ENCODE data around the gene MRPL22.
"Not testable (repeated sequence)": the region's sequence is repeated elsewhere in the genome, so short reads cannot be mapped to it uniquely, and the experiment has no call there.

Gene MRPL22

DNA sequence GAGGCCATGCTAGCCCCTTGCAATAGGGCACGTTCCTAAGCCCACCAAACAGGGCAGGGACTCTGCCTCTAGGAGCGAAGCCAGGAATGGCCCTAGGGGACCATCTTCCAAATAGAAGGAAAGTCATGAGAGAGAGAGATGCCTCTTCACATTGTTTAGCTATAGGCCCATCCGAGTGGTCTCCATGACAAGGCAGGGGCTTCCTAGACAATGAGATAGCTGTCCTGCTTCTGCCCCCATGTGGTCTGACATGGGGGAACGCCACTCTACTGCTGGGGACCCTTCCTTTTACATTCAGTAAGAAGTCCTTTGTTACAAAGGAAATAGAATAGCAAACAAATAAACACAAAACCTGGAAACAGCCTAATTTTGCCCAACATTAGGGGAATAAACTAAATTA is 54.8 kb downstream of the MRPL22 start:
- TF ChIP-seq, protein P1, sequence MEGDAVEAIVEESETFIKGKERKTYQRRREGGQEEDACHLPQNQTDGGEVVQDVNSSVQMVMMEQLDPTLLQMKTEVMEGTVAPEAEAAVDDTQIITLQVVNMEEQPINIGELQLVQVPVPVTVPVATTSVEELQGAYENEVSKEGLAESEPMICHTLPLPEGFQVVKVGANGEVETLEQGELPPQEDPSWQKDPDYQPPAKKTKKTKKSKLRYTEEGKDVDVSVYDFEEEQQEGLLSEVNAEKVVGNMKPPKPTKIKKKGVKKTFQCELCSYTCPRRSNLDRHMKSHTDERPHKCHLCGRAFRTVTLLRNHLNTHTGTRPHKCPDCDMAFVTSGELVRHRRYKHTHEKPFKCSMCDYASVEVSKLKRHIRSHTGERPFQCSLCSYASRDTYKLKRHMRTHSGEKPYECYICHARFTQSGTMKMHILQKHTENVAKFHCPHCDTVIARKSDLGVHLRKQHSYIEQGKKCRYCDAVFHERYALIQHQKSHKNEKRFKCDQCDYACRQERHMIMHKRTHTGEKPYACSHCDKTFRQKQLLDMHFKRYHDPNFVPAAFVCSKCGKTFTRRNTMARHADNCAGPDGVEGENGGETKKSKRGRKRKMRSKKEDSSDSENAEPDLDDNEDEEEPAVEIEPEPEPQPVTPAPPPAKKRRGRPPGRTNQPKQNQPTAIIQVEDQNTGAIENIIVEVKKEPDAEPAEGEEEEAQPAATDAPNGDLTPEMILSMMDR (IDR thresholded peaks at IDR 0.05; ENCODE audit: extremely low read depth, missing control alignments): no peak
- no peak for DNase-seq (ENCODE audit: low spot score)

DNA sequence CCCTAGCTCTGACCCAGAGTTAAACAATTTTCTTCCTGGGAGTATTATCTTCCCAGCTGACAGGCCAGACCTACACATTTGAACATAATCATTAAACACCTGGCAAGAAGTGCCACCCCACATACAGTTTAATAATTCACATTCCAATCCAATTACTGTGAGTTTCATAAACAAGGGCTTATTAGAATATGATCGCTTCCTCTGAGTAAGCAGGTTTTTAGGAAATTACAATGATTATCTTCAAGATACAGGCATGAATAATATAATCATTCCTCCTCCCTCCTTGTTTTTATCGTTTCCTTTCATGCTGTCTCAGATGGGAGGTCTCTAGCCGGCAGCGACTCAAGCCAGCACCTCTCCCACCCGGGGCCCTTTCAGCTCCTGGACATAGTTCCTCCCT is 56.9 kb downstream of the MRPL22 start:
- TF ChIP-seq, protein P1 (IDR thresholded peaks at IDR 0.05; ENCODE audit: extremely low read depth, missing control alignments): no peak
- DNase-seq (ENCODE audit: low spot score): no peak

DNA sequence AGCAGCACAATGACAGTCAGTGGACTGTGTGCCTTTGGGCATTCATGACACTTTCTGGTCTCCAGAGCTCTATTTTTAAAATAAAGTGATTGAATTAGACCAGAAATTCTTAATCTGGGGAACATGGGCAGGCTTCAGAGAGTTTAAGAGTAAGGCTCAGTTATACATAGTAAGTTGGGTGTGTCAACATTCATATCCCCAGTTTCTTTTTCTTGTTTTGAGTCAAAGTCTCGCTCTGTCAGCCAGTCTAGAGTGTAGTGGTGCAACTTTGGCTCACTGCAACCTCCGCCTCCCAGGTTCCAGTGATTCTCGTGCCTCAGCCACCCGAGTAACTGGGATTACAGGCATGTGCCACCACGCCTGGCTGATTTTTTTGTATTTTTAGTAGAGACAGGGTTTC is 59.0 kb downstream of the MRPL22 start:
- TF ChIP-seq, protein P1 (IDR thresholded peaks at IDR 0.05; ENCODE audit: extremely low read depth, missing control alignments): no peak
- DNase-seq (ENCODE audit: low spot score): no peak

DNA sequence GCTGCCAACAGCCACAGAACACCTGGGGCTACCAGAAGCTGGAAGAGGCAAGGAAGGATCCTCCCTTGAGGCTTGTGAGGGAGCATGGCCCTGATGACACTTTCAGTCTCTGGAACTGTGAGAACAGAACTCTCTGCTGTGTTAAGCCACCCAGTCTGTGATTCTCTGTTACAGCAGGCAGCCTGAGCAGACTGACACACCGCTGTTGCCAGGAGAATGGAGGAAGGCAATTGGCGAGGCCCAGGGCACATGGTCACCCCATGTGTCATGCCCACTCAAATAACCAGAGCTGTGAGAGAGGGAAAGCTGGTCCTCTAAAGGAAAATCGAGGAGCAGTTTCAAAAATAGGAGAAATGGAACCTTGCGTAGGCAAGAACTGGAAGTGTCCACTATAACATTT is 60.6 kb downstream of the MRPL22 start:
- no peak for DNase-seq (ENCODE audit: low spot score)
- TF ChIP-seq, protein P1 (IDR thresholded peaks at IDR 0.05; ENCODE audit: extremely low read depth, missing control alignments): no peak

DNA sequence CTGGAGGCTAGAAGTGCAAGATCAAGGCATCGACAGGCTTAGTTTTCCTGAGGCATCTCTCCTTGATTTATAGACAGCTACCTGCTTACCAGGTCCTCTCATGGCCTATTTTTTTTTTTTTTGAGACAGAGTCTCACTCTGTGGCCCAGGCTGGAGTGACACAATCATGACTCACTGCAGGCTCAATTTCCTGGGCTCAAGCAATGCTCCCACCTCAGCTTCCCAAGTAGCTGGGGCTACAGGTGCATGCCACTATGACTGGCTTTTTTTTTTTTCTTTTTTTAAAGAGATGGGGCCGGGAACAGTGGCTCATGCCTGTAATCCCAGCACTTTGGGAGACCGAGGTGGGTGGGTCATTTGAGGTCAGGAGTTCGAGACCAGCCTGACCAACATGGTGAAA is 61.8 kb downstream of the MRPL22 start:
- DNase-seq (ENCODE audit: low spot score): not testable (repeated sequence)

DNA sequence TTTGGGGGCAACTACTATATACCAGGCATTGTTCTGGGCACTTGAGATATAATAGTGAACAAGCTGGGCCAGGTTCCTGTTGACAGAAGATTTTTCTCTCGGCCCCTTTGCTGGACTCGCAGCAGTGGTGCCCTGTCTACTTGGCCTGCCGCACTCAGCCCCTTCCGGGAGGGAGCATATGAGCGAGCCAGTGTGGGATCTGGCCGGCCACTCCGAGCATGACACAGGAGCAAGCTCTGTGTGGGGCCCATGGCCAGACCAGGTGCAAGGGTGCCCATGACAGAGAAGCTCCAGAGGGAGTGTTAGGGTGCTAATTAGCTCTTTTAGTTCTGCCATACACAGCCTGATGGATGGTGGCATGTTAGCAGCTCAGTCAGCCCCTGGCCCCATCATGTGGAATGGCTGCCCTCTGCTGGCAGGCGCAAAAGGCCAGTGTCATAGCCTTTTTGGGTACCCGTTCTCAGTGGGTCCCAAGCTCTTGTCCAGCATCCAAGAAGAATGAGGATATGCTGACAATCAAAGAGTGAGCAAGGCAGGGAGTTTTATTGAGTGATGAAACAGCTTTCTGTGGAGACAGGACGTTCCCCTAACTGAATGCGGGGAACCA is 63.4 kb downstream of the MRPL22 start:
- TF ChIP-seq, protein P1 (IDR thresholded peaks at IDR 0.05; ENCODE audit: extremely low read depth, missing control alignments): no peak
- no peak for DNase-seq (ENCODE audit: low spot score)

DNA sequence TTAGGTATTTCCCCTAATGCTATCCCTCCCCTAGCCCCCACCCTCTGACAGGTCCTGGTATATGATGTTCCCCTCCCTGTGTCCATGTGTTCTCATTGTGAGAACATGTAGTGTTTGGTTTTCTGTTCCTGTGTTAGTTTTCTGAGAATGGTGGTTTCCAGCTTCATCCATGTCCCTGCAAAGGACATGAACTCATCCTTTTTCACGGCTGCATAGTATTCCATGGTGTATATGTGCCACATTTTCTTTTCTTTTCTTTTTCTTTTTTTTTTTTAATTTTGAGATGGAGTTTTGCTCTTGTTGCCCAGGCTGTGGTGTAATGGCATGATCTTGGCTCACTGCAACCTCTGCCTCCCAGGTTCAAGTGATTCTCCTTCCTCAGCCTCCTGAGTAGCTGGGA is 65.4 kb downstream of the MRPL22 start:
- DNase-seq (ENCODE audit: low spot score): not testable (repeated sequence)

DNA sequence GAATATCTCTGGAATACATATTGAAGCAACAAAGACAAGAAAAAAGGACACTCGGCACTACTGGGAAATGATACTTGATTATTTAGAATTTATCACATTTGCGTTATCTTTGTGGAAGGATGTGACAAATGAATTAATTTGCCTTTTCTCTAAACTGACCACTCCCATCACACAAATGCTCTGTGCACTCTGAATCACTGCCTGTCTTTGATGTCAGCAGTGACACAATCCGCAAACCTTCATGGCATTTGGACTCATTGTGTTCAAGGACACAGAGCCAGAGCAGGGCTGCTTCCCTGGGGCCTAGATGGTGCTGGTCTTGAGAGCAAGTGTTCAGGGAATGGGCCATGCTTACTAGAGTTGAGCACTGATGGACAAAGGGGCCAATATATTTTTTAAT is 67.8 kb downstream of the MRPL22 start:
- TF ChIP-seq, protein P1 (IDR thresholded peaks at IDR 0.05; ENCODE audit: extremely low read depth, missing control alignments): no peak
- DNase-seq (ENCODE audit: low spot score): no peak
